HG03439 (cell line): ENCODE data around the gene CH25H.

Experiments used
- ATAC-seq: cut with Tn5 transposase; IDR thresholded peaks from one replicate; pipeline ENCODE4 v1.9.1; 2021; ENCODE audit warnings: mild to moderate bottlenecking, moderate library complexity; ENCODE audit not compliant: unreplicated experiment

Gene CH25H

GRCh38 chr10:89159316-89159715 is 47.8 kb downstream of the CH25H start:
- ATAC-seq = no peak

GRCh38 chr10:89158446-89158845 is 48.7 kb downstream of the CH25H start:
- no peak for ATAC-seq

GRCh38 chr10:89156161-89156835 is 50.8 kb downstream of the CH25H start:
- ATAC-seq = no peak
